Urinary bladder (tissue), 4 donors: ENCODE data around the gene VEZF1. TPM values are rescaled to one million over a fixed set of nuclear protein-coding genes. Genes with fewer than 3 reads are reported as not detected.

ENCODE experiments used
- DNase-seq: peaks from one replicate; pipeline ENCODE4 v3.0.0-alpha.2; 2015; ENCODE audit errors: extremely low spot score
- H3K27ac ChIP-seq: one replicate; pipeline ENCODE4 v1.5.1; 2013; ENCODE audit warnings: low read depth, mild to moderate bottlenecking, moderate library complexity
- H3K36me3 ChIP-seq: one replicate; pipeline ENCODE4 v1.6.1; 2013; ENCODE audit warnings: mild to moderate bottlenecking, moderate library complexity; ENCODE audit not compliant: insufficient read depth
- H3K4me1 ChIP-seq: one replicate; pipeline ENCODE4 v1.6.1; 2013; ENCODE audit warnings: mild to moderate bottlenecking, moderate library complexity; ENCODE audit not compliant: insufficient read depth
- H3K4me3 ChIP-seq: one replicate; pipeline ENCODE4 v1.5.1; 2013; ENCODE audit warnings: low read depth, low read length
- WGBS: extraction: QIAGEN DNeasy Blood & Tissue Kit; methylation state at CpG from one replicate; pipeline ENCODE4 v1.1.7; 2013; 5-methylcytosine and 5-hydroxymethylcytosine counted together
- polyA plus RNA-seq: library from polyadenylated mRNA; stranded (reverse); fragments of 200-250 nt; gene quantifications from one replicate; pipeline ENCODE4 v1.2.3, GENCODE V29; 2013
- total RNA-seq: library from RNA; depleted of rRNA; stranded (reverse); fragments of >200 nt; gene quantifications from one replicate; pipeline ENCODE4 v1.2.3, GENCODE V29; 2014
- donor health status: healthy with polysubstance abuse.
- donor health status: healthy.

The VEZF1 gene, protein sequence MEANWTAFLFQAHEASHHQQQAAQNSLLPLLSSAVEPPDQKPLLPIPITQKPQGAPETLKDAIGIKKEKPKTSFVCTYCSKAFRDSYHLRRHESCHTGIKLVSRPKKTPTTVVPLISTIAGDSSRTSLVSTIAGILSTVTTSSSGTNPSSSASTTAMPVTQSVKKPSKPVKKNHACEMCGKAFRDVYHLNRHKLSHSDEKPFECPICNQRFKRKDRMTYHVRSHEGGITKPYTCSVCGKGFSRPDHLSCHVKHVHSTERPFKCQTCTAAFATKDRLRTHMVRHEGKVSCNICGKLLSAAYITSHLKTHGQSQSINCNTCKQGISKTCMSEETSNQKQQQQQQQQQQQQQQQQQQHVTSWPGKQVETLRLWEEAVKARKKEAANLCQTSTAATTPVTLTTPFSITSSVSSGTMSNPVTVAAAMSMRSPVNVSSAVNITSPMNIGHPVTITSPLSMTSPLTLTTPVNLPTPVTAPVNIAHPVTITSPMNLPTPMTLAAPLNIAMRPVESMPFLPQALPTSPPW
- total RNA-seq (84.5 TPM), polyA plus RNA-seq (58.7 TPM)

GRCh38 chr17:57987581-57988300 is at the start of gene VEZF1:
TSS of gene VEZF1 (minus strand) at chr17:57988254. CDS start at chr17:57988111, 143 bp downstream.
- H3K4me3 ChIP-seq = peak within 1 kb of the TSS; percentile 96
- H3K36me3 ChIP-seq = no peaks in the 10 kb centered on the region
- H3K4me1 ChIP-seq = no peaks in the 10 kb centered on the region
- DNase-seq = no peak
- H3K27ac ChIP-seq = peak within 1 kb of the TSS; percentile 99
- WGBS = under 1% methylated on average over 74 of the region's 74 CpGs

DNA sequence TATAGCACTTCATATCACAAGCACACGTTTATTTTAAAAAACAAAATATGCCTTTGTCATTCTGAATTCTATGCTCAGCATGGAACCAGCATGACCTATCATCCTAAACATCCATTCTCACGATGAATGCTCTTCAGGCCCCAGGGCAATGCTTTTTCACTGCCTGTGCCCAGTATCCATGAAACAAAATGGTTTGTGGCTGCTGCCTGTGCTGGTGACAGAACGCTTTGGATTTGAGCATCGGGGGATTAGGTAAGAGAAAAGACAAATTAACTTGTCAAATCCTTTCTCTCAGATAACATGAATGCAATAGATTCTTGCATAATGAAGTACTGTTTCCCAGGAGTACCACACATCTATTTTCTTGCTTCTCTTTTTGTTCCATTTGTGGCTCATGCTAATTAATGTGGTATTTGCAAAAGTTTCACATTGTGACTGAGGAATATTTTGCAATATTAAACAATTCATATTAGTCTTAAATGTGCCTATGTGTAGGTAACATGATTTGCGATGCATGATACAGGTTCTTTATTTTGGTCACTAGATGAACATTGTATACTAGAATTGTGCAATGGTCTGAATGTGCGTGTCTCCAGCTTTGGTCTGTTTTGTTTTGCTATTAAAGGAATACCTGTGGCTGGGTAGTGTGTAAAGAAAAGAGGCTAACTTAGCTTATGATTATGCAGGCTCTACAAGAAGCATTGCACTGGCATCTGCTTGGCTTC is 44.8 kb upstream of the VEZF1 start:
- Histone ChIP-seq H3K4me1 (no peaks in the 10 kb centered on the region), H3K27ac (no peak overlapping the region), H3K36me3 (no peaks in the 10 kb centered on the region), H3K4me3 (no peak overlapping the region)
- 59% methylated on average over 6 of the region's 6 CpGs for WGBS
- no peak for DNase-seq

- H3K4me3 ChIP-seq = no peak overlapping the region
- DNase-seq = no peak
- H3K36me3 ChIP-seq = no peaks in the 10 kb centered on the region
- no peaks in the 10 kb centered on the region for H3K4me1 ChIP-seq
- H3K27ac ChIP-seq = no peak overlapping the region
Measured at GRCh38 chr17:58028578-58028977, 40.5 kb upstream of the VEZF1 start.

DNA sequence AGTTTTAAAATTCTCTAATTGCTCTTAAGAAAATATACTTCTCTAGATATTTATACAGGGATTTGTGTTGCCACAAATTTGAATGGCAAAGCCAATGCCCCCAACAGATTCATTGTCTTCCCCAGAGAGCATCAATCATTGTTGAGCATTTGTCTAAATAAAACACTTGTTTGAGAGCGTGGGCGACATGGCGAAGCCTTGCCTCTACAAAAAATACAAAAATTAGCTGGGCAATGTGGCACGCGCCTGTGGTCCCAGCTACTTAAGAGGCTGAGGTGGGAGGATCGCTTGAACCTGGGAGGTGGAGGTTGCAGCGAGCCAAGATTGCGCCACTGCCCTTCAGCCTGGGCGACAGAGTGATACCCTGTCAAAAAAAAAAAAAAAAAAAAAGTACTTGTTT is 32.3 kb upstream of the VEZF1 start:
- no peak for DNase-seq
- 83% methylated on average over 9 of the region's 9 CpGs for WGBS

DNA sequence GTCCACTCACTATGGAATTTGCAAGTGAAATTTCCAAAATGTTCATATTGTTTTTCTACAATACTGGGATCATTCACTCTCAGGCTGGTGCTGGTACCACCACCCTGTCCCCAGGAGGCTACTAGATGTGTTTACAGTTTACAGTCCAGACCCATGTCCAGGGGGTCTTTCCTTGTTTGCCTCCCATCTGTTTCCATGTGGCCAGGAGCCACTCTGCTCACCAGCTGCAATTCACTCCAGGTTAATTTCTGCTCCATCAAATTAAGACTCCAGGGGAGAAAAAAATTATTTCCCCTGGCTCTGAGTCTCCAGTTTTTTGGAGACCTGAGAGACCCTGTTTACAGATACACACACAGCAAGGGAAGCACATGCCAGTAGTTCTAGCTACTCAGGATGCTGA is 31.5 kb upstream of the VEZF1 start:
- no peaks in the 10 kb centered on the region for H3K4me1 ChIP-seq
- no peaks in the 10 kb centered on the region for H3K36me3 ChIP-seq
- no peak overlapping the region for H3K27ac ChIP-seq
- no peak overlapping the region for H3K4me3 ChIP-seq
- DNase-seq = no peak

More for the DNA sequence above, 32.3 kb upstream of the VEZF1 start:
- Histone ChIP-seq H3K36me3 (no peaks in the 10 kb centered on the region), H3K27ac (no peak overlapping the region), H3K4me1 (no peaks in the 10 kb centered on the region), H3K4me3 (no peak overlapping the region)

DNA sequence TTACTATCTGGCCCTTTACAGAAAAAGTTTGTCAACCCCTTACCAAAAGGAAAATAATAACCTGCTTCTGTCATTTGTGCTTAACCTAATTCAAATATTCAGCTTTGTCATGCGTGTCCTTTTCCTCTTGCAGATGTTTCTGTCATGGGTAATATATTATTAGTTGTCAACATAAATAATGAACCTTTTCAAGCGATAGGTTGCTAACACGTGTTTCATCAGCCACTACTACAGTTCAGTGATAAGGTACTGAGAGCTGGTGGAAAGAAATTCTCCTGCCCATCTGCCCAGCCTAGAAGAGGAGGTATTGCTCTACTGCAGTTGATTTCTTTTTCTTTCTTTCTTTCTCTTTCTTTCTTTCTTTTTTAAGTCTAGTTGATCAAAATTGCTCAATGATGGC is 31.0 kb upstream of the VEZF1 start:
- H3K4me3 ChIP-seq = no peak overlapping the region
- no peak overlapping the region for H3K27ac ChIP-seq
- 83% methylated on average over 3 of the region's 3 CpGs for WGBS
- H3K36me3 ChIP-seq = no peaks in the 10 kb centered on the region
- DNase-seq = no peak
- H3K4me1 ChIP-seq = no peaks in the 10 kb centered on the region

GRCh38 chr17:58010067-58010799 is 22.2 kb upstream of the VEZF1 start:
- 97% methylated on average over 10 of the region's 10 CpGs for WGBS
- Histone ChIP-seq H3K4me1 (no peaks in the 10 kb centered on the region), H3K27ac (no peak overlapping the region), H3K4me3 (no peak overlapping the region), H3K36me3 (no peaks in the 10 kb centered on the region)
- no peak for DNase-seq

- 21% methylated on average over 47 of the region's 47 CpGs for WGBS
- Histone ChIP-seq H3K36me3 (peaks cover 3% of the 10 kb centered on the region), H3K27ac (no peak overlapping the region), H3K4me3 (peak overlapping the region; percentile 45), H3K4me1 (no peaks in the 10 kb centered on the region)
- no peak for DNase-seq
Measured at GRCh38 chr17:58007781-58008706, 20.0 kb upstream of the VEZF1 start.

GRCh38 chr17:58006924-58007780 is 19.1 kb upstream of the VEZF1 start, which contains the start of gene SRSF1:
TSS of gene SRSF1 (minus strand) at chr17:58007246. CDS start at chr17:58007137, 109 bp downstream.
- Histone ChIP-seq H3K4me3 (peak within 1 kb of the TSS; percentile 65), H3K4me1 (no peaks in the 10 kb centered on the region), H3K27ac (peak within 1 kb of the TSS; percentile 97), H3K36me3 (peaks cover 6% of the 10 kb centered on the region)
- peak; percentile 97 for DNase-seq
- WGBS = under 1% methylated on average over 86 of the region's 86 CpGs

DNA sequence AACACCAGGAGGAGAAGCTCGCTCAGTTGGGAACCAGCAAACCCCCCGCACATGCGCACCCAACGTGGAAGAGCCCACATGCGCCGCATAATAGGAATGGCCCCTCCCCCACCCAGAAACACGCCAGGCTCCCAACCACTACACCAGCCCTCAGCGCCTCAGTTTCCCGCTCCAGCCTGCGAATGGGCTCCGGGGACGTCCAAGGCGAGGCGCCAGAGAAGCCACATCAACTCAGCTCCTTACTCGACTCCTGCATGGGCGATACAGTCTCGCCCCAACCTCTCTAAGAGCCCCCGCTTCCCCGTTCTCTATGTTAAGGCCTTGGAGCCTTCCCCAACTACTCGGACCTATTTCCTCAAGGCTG is 18.5 kb upstream of the VEZF1 start:
- Histone ChIP-seq H3K27ac (peak overlapping the region; percentile 97), H3K36me3 (peaks cover 6% of the 10 kb centered on the region), H3K4me3 (peak overlapping the region; percentile 65), H3K4me1 (no peaks in the 10 kb centered on the region)
- WGBS = under 1% methylated on average over 20 of the region's 20 CpGs
- DNase-seq = peak; percentile 59

GRCh38 chr17:58005728-58006559 is 17.9 kb upstream of the VEZF1 start:
- Histone ChIP-seq H3K4me3 (peak overlapping the region; percentile 65), H3K4me1 (no peaks in the 10 kb centered on the region), H3K27ac (peak overlapping the region; percentile 97), H3K36me3 (peaks cover 6% of the 10 kb centered on the region)
- WGBS = 3% methylated on average over 36 of the region's 36 CpGs
- DNase-seq = no peak
